Brain microvascular endothelial cell (primary cell): ENCODE results near the gene HOXA11.

Experiments
- DNase-seq: peaks from one replicate; pipeline ENCODE4 v3.0.0-alpha.2; 2020
- H3K27ac ChIP-seq: fragments of 250-450 bp; sonication (Bioruptor Pico); 2 replicates; pipeline ENCODE4 v1.5.1; 2020; ENCODE audit warnings: mild to moderate bottlenecking, moderate library complexity
- H3K27me3 ChIP-seq: fragments of 250-450 bp; sonication (Bioruptor Pico); replicated peaks from 2 replicates; pipeline ENCODE4 v1.5.1; 2020; ENCODE audit warnings: mild to moderate bottlenecking
- H3K36me3 ChIP-seq: fragments of 250-450 bp; sonication (Bioruptor Pico); replicated peaks from 2 replicates; pipeline ENCODE4 v1.5.1; 2020; ENCODE audit warnings: mild to moderate bottlenecking
- H3K4me3 ChIP-seq: 2 replicates; pipeline ENCODE4 v1.5.1; 2011; ENCODE audit warnings: low read depth, mild to moderate bottlenecking, control low read depth, low read length, moderate library complexity
- in situ Hi-C: cut with HindIII; loops from 2 replicates; pipeline ENCODE4 v1.10.0; 2017; ENCODE audit warnings: low sequenced_read_pairs, low pct_ligation_motif_present
- TF ChIP-seq, protein P1 (sequence below): IDR thresholded peaks from 2 replicates; pipeline ENCODE4 v1.5.1; 2011; ENCODE audit warnings: low read depth, mild to moderate bottlenecking, moderate library complexity, low read length, control low read depth, inconsistent platforms; ENCODE audit errors: missing control alignments

The HOXA11 gene

GRCh38 chr7:27220440-27220955, 35.5 kb upstream of the HOXA11 start:
- Histone ChIP-seq H3K36me3 (no peaks in the 10 kb centered on the region), H3K4me3 (no peak overlapping the region), H3K27me3 (peaks cover 85% of the 10 kb centered on the region), H3K27ac (no peak overlapping the region)
- TF ChIP-seq, protein P1, sequence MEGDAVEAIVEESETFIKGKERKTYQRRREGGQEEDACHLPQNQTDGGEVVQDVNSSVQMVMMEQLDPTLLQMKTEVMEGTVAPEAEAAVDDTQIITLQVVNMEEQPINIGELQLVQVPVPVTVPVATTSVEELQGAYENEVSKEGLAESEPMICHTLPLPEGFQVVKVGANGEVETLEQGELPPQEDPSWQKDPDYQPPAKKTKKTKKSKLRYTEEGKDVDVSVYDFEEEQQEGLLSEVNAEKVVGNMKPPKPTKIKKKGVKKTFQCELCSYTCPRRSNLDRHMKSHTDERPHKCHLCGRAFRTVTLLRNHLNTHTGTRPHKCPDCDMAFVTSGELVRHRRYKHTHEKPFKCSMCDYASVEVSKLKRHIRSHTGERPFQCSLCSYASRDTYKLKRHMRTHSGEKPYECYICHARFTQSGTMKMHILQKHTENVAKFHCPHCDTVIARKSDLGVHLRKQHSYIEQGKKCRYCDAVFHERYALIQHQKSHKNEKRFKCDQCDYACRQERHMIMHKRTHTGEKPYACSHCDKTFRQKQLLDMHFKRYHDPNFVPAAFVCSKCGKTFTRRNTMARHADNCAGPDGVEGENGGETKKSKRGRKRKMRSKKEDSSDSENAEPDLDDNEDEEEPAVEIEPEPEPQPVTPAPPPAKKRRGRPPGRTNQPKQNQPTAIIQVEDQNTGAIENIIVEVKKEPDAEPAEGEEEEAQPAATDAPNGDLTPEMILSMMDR, result no peak
- DNase-seq, result no peak
- in situ Hi-C loops, result loop anchor here (25.0 kb wide), 1 partner anchor 367 kb away; no protein-coding TSS in a partner anchor

GRCh38 chr7:27219821-27220220, 34.8 kb upstream of the HOXA11 start:
- peaks cover 85% of the 10 kb centered on the region for H3K27me3 ChIP-seq
- in situ Hi-C loops, result loop anchor here (25.0 kb wide), 1 partner anchor 367 kb away; no protein-coding TSS in a partner anchor
- H3K36me3 ChIP-seq, result no peaks in the 10 kb centered on the region
- H3K4me3 ChIP-seq, result no peak overlapping the region
- no peak overlapping the region for H3K27ac ChIP-seq
- TF ChIP-seq, protein P1, result no peak
- no peak for DNase-seq

DNA sequence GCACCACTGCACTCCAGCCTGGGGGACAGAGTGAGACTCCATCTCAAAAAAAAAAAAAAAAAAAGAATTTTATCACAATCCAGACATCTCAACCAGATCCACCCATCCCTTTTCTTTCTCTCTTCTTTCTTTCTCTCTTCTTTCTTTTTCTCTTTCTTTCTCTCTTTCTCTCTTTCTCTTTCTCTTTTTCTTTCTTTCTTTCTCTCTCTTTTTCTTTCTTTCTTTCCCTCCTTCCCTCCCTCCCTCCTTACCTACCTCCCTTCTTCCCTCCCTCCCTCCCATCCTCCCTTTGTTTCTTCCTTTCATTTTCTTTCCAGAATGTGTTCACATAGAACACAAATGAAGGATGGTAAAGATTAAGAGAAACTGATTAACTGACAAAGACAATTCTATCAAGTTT, 32.9 kb upstream of the HOXA11 start:
- H3K27ac ChIP-seq, result no peak overlapping the region
- no peaks in the 10 kb centered on the region for H3K36me3 ChIP-seq
- H3K27me3 ChIP-seq, result peaks cover 85% of the 10 kb centered on the region
- TF ChIP-seq, protein P1, result no peak
- H3K4me3 ChIP-seq, result no peak overlapping the region
- DNase-seq, result no peak
- in situ Hi-C loops, result loop anchor here (25.0 kb wide), 1 partner anchor 369 kb away; no protein-coding TSS in a partner anchor

DNA sequence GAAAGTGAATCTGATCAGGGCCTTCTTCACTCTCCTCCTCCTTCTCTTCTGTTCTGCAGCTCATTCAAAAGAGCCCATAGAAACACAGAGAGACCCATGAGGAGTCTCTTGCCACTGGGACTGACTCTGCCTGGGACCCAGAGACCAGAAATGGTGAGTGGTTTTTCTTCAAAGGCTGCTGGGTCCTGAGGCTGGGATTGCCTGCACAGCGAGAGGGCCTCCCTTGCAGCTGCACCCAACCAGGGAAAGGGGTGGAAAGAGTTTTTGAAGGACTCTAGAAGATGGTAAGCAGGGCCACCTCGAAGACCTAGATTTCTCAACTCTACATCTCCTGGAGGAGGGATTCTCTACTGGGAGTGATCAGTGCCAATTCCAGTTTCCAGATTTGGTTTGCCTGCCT, 30.3 kb upstream of the HOXA11 start:
- Histone ChIP-seq H3K4me3 (no peak overlapping the region), H3K36me3 (no peaks in the 10 kb centered on the region), H3K27me3 (peaks cover 88% of the 10 kb centered on the region), H3K27ac (no peak overlapping the region)
- no peak for DNase-seq
- TF ChIP-seq, protein P1, result no peak
- in situ Hi-C loops, result loop anchor here (25.0 kb wide), 1 partner anchor 372 kb away; no protein-coding TSS in a partner anchor

DNA sequence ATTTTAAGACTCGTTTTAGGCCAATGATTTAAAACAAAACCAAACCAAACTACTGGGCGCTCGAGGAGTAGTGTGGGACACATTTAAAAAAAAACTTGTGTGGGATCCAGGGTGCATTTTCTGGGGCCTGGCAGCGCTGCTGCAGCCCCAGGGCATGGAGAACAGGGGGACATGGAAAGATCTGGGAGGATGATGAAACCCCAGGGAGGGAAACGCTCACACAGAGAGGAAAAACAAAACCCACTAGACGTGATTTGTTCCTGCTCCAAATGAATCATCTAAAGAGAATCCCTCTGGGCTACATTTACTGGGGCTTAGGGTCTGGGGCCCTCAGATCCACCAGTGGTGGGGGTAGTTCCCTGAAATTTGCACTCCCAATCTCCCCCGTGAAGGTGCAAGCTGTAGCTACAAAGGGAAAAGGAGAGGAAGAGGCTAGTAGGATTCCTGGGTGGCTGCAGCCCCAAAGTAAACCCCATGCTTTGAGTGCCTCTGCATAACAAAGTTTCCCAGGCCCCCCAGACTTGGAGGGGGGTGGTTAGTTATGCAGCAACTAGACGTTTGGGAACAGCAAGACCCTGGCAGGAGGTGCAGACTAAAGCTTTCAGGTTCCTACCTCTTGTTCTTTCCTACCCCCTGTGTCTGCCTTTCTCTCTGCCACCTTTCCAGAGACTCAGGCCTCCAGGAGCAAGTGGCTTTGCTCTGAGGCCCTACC, 29.4 kb upstream of the HOXA11 start:
- no peaks in the 10 kb centered on the region for H3K36me3 ChIP-seq
- TF ChIP-seq, protein P1, result no peak
- no peak overlapping the region for H3K4me3 ChIP-seq
- no peak overlapping the region for H3K27ac ChIP-seq
- no peak for DNase-seq
- peaks cover 85% of the 10 kb centered on the region for H3K27me3 ChIP-seq
- in situ Hi-C loops, result loop anchor here (25.0 kb wide), 1 partner anchor 373 kb away; no protein-coding TSS in a partner anchor
